PC-9 (cell line): ENCODE data around the gene ZNF506. TPM values are rescaled to one million over a fixed set of nuclear protein-coding genes. Genes with fewer than 3 reads are reported as not detected.

Experiments
- BruUV-seq: library from RNA; stranded (reverse); fragments of 400-500 nt; replicated peaks from 2 replicates; lab custom pipeline; 2021; lab: Mats Ljungman, UMichigan
- CTCF ChIA-PET: fragments of 300-600 bp; sonication (Branson Sonifier 250); formaldehyde crosslinking; loops from one replicate; lab custom pipeline; 2022; ENCODE audit warnings: antibody characterized with exemption; lab: Charles Lee
- POLR2A ChIA-PET: fragments of 300-600 bp; sonication (Branson Sonifier 250); formaldehyde crosslinking; loops from one replicate; lab custom pipeline; 2022; ENCODE audit warnings: antibody characterized with exemption; ENCODE audit not compliant: unreplicated experiment; lab: Charles Lee
- DNase-seq, 2 experiments: peaks; one replicate each; pipeline versions ENCODE4 v3.0.0 to v3.0.0-alpha.2; 2015 to 2022; ENCODE audit warnings: mixed read lengths in 1 of 2
- H2AFZ ChIP-seq: fragments of 200-600 bp; sonication (generic); 2 replicates; pipeline ENCODE4 v1.8.1; 2017; ENCODE audit warnings: antibody characterized with exemption
- H3F3A ChIP-seq: fragments of 200-600 bp; sonication (generic); 2 replicates; pipeline ENCODE4 v1.8.1; 2017; ENCODE audit warnings: antibody characterized with exemption, mild to moderate bottlenecking, low read depth; ENCODE audit not compliant: insufficient read depth
- H3K27ac ChIP-seq: fragments of 200-600 bp; sonication (generic); 2 replicates; pipeline ENCODE4 v1.6.1; 2016; ENCODE audit warnings: mixed run types
- H3K27me3 ChIP-seq: fragments of 200-600 bp; sonication (generic); 2 replicates; pipeline ENCODE4 v1.6.1; 2016; ENCODE audit warnings: low read depth, mixed run types; ENCODE audit not compliant: insufficient read depth
- H3K36me3 ChIP-seq: fragments of 200-600 bp; sonication (generic); 2 replicates; pipeline ENCODE4 v1.6.1; 2016; ENCODE audit warnings: low read depth, mixed run types
- H3K4me1 ChIP-seq: fragments of 200-600 bp; sonication (generic); replicated peaks from 2 replicates; pipeline ENCODE4 v1.6.1; 2016; ENCODE audit warnings: mixed run types; ENCODE audit not compliant: insufficient read depth
- H3K4me2 ChIP-seq: fragments of 200-600 bp; sonication (generic); 2 replicates; pipeline ENCODE4 v1.6.1; 2017; ENCODE audit warnings: mixed run types
- H3K4me3 ChIP-seq: fragments of 200-600 bp; sonication (generic); 2 replicates; pipeline ENCODE4 v1.6.1; 2016; ENCODE audit warnings: mixed run types
- H3K79me2 ChIP-seq: fragments of 200-600 bp; sonication (generic); 2 replicates; pipeline ENCODE4 v1.6.1; 2017; ENCODE audit warnings: low read depth, mixed run types
- H3K9me2 ChIP-seq: fragments of 200-600 bp; sonication (generic); 2 replicates; pipeline ENCODE4 v1.8.1; 2017; ENCODE audit warnings: mild to moderate bottlenecking; ENCODE audit not compliant: insufficient read depth
- H3K9me3 ChIP-seq: fragments of 200-600 bp; sonication (generic); 2 replicates; pipeline ENCODE4 v1.8.1; 2016; ENCODE audit warnings: low read depth; ENCODE audit not compliant: insufficient read depth
- H4K20me1 ChIP-seq: fragments of 200-600 bp; sonication (generic); 2 replicates; pipeline ENCODE4 v1.8.1; 2017; ENCODE audit not compliant: insufficient read depth
- EZH2 ChIP-seq: fragments of 200-600 bp; sonication (generic); IDR thresholded peaks from 2 replicates; pipeline ENCODE4 v1.8.0; 2017; ENCODE audit warnings: antibody characterized with exemption, low read depth
- intact Hi-C: fragments of 100-400 bp; cut with micrococcal nuclease; formaldehyde crosslinking; loops from one replicate; pipeline ENCODE4 v1.10.0; 2022; ENCODE audit not compliant: unreplicated experiment
- total RNA-seq: library from RNA; stranded (reverse); gene quantifications from 2 replicates; pipeline ENCODE4 v1.2.3, GENCODE V29; 2021
- TF ChIP-seq, protein P1 (sequence below): fragments of 200-600 bp; sonication (generic); conservative IDR thresholded peaks from 2 replicates; pipeline ENCODE4 v1.6.1; 2017; ENCODE audit warnings: mixed run types, antibody characterized with exemption, mild to moderate bottlenecking, moderate library complexity

Gene ZNF506
- total RNA-seq, 1 experiment from 2014 or later, result 12.6 TPM

DNA sequence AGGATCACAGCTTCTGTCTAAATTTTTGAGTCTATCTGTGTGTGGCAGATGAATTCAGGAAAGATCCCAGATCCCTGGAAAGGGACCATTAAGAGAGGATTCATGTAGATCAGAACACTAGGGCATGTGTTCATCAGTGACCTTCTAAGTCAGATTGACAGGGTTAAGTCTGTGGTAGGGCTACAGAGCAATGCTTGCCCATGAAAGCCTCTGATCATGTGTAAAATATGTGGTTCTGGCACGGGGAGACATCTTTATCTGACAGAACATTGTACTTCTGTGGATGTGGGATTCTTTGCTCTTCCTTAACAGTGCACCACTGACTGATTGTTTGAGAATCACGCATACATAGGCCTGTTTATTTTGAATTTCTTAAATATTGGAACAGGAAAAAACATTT lies 42.9 kb downstream of the ZNF506 start:
- peaks cover 16% of the 10 kb centered on the region for H3K4me1 ChIP-seq
- no peaks in the 10 kb centered on the region for H3K27me3 ChIP-seq
- no peaks in the 10 kb centered on the region for H4K20me1 ChIP-seq
- H3K4me3 ChIP-seq, result no peak overlapping the region
- H2AFZ ChIP-seq, result no peak overlapping the region
- no peaks in the 10 kb centered on the region for H3F3A ChIP-seq
- no peak for DNase-seq
- ChIA-PET POLR2A (interaction anchor here (0.7 kb wide), 1 partner anchor 1580 kb away, joined by 5 read pairs; the partner anchor contains the start of gene ZNF738), CTCF (no interaction called here)
- no TSS peak for BruUV-seq
- TF ChIP-seq EZH2, result no peak
- TF ChIP-seq, protein P1, sequence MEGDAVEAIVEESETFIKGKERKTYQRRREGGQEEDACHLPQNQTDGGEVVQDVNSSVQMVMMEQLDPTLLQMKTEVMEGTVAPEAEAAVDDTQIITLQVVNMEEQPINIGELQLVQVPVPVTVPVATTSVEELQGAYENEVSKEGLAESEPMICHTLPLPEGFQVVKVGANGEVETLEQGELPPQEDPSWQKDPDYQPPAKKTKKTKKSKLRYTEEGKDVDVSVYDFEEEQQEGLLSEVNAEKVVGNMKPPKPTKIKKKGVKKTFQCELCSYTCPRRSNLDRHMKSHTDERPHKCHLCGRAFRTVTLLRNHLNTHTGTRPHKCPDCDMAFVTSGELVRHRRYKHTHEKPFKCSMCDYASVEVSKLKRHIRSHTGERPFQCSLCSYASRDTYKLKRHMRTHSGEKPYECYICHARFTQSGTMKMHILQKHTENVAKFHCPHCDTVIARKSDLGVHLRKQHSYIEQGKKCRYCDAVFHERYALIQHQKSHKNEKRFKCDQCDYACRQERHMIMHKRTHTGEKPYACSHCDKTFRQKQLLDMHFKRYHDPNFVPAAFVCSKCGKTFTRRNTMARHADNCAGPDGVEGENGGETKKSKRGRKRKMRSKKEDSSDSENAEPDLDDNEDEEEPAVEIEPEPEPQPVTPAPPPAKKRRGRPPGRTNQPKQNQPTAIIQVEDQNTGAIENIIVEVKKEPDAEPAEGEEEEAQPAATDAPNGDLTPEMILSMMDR, result no peak
- no peaks in the 10 kb centered on the region for H3K9me2 ChIP-seq
- no peak overlapping the region for H3K4me2 ChIP-seq
- peaks cover 42% of the 10 kb centered on the region for H3K9me3 ChIP-seq
- H3K36me3 ChIP-seq, result peaks cover 36% of the 10 kb centered on the region
- intact Hi-C loops, result loop anchor here (5.0 to 10.0 kb wide), 3 partner anchors 89 to 1989 kb away; partner anchors contain the start of genes CILP2, ZNF100 and ZNF253
- H3K27ac ChIP-seq, result no peak overlapping the region
- peaks cover 34% of the 10 kb centered on the region for H3K79me2 ChIP-seq

GRCh38 chr19:19777692-19778091 lies 43.9 kb downstream of the ZNF506 start:
- peaks cover 36% of the 10 kb centered on the region for H3K36me3 ChIP-seq
- no peak overlapping the region for H2AFZ ChIP-seq
- H3K4me1 ChIP-seq, result peaks cover 16% of the 10 kb centered on the region
- no peaks in the 10 kb centered on the region for H3K9me2 ChIP-seq
- no peaks in the 10 kb centered on the region for H3F3A ChIP-seq
- intact Hi-C loops, result loop anchor here (2.0 to 10.0 kb wide), 4 partner anchors 43 to 1990 kb away; partner anchors contain the start of genes CILP2, ZNF100, ZNF253 and ZNF506
- peak overlapping the region; percentile 88 for H3K4me3 ChIP-seq
- ChIA-PET CTCF (no interaction called here), POLR2A (no interaction called here)
- no peak for DNase-seq
- H3K27ac ChIP-seq, result no peak overlapping the region
- TF ChIP-seq, protein P1, result no peak
- no peak for TF ChIP-seq EZH2
- no peaks in the 10 kb centered on the region for H3K27me3 ChIP-seq
- peaks cover 40% of the 10 kb centered on the region for H3K9me3 ChIP-seq
- no TSS peak for BruUV-seq
- peaks cover 34% of the 10 kb centered on the region for H3K79me2 ChIP-seq
- H3K4me2 ChIP-seq, result peak overlapping the region; percentile 90
- H4K20me1 ChIP-seq, result no peaks in the 10 kb centered on the region

GRCh38 chr19:19776206-19777008 lies 45.1 kb downstream of the ZNF506 start:
- peaks cover 29% of the 10 kb centered on the region for H3K9me3 ChIP-seq
- POLR2A ChIA-PET, result interaction anchor here (0.5 to 1.4 kb wide), 13 partner anchors 41 to 576 kb away, joined by 3 to 40 read pairs (median 6); partner anchors contain the start of genes GATAD2A, NDUFA13, ZNF14 and ZNF253
- TF ChIP-seq, protein P1, result no peak
- TF ChIP-seq EZH2, result no peak
- H3K27me3 ChIP-seq, result no peaks in the 10 kb centered on the region
- peak; percentile 97 to 98 for DNase-seq
- peak overlapping the region; percentile 30 for H3K27ac ChIP-seq
- peak overlapping the region; percentile 87 for H2AFZ ChIP-seq
- no TSS peak for BruUV-seq
- CTCF ChIA-PET, result interaction anchor here (1.0 kb wide), 1 partner anchor 133 kb away, joined by 3 read pairs; the partner anchor contains the start of gene GMIP
- H3K4me1 ChIP-seq, result peaks cover 16% of the 10 kb centered on the region
- no peaks in the 10 kb centered on the region for H3F3A ChIP-seq
- H3K4me3 ChIP-seq, result peak overlapping the region; percentile 88
- H4K20me1 ChIP-seq, result no peaks in the 10 kb centered on the region
- H3K9me2 ChIP-seq, result no peaks in the 10 kb centered on the region
- peak overlapping the region; percentile 90 for H3K4me2 ChIP-seq
- peaks cover 24% of the 10 kb centered on the region; the same call in 1 of the 2 replicates for H3K36me3 ChIP-seq
- intact Hi-C loops, result loop anchor here (1.0 to 10.0 kb wide), 7 partner anchors 43 to 1991 kb away; partner anchors contain the start of genes ATP13A1, CILP2, ZNF100 and ZNF101
- H3K79me2 ChIP-seq, result peaks cover 30% of the 10 kb centered on the region
